H1 (cell line): ENCODE measurements around the gene MED12L. TPM values are rescaled to one million over a fixed set of nuclear protein-coding genes. Genes with fewer than 3 reads are reported as not detected.
A peak's percentile ranks its signal among the peaks of the same experiment; 100 is the strongest.

Source experiments
- CTCF ChIA-PET: fragments of 300-600 bp; sonication (Branson Sonifier 250); formaldehyde crosslinking; loops from one replicate; lab custom pipeline; 2021; ENCODE audit not compliant: partially characterized antibody; lab: Charles Lee
- POLR2A ChIA-PET: fragments of 300-600 bp; sonication (Branson Sonifier 250); formaldehyde crosslinking; loops from one replicate; lab custom pipeline; 2021; ENCODE audit warnings: inconsistent platforms; ENCODE audit not compliant: partially characterized antibody; lab: Charles Lee
- DNase-seq, 2 experiments: peaks; one replicate each; pipeline versions ENCODE4 v3.0.0 to v3.0.0-alpha.2; 2010 to 2022; ENCODE audit warnings: low spot score in 2 of 2, low read depth in 1 of 2, mixed read lengths in 1 of 2
- FAIRE-seq: peaks from 2 replicates; lab custom pipeline; 2011; peaks lifted over from hg19 to GRCh38; lab: Jason Lieb, UNC
- H2AFZ ChIP-seq: 2 replicates; pipeline ENCODE4 v1.8.1; 2012; ENCODE audit warnings: low read length, inconsistent platforms
- H2AK5ac ChIP-seq: 2 replicates; pipeline ENCODE4 v1.6.1; 2013; ENCODE audit warnings: low read depth, low read length
- H2BK120ac ChIP-seq: replicated peaks from 2 replicates; pipeline ENCODE3; 2013; ENCODE audit warnings: low read depth, low read length, inconsistent platforms
- H2BK12ac ChIP-seq: 2 replicates; pipeline ENCODE4 v1.6.1; 2013; ENCODE audit warnings: low read depth, low read length
- H2BK15ac ChIP-seq: 2 replicates; pipeline ENCODE4 v1.6.1; 2013; ENCODE audit warnings: low read length
- H2BK20ac ChIP-seq: 2 replicates; pipeline ENCODE4 v1.6.1; 2013; ENCODE audit warnings: low read length
- H2BK5ac ChIP-seq: 2 replicates; pipeline ENCODE4 v1.6.1; 2013; ENCODE audit warnings: low read depth, low read length
- H3K14ac ChIP-seq: 2 replicates; pipeline ENCODE4 v1.6.1; 2013; ENCODE audit warnings: inconsistent platforms; ENCODE audit not compliant: insufficient read length
- H3K18ac ChIP-seq: 2 replicates; pipeline ENCODE4 v1.6.1; 2013; ENCODE audit warnings: low read length; ENCODE audit errors: extremely low read depth
- H3K23ac ChIP-seq: 2 replicates; pipeline ENCODE4 v1.6.1; 2013; ENCODE audit warnings: inconsistent platforms; ENCODE audit not compliant: insufficient read length
- H3K23me2 ChIP-seq: 2 replicates; pipeline ENCODE4 v1.6.1; 2013; ENCODE audit warnings: low read depth, low read length
- H3K27ac ChIP-seq: 2 replicates; pipeline ENCODE4 v1.6.1; 2011; ENCODE audit warnings: low read depth, low read length, inconsistent platforms
- H3K27me3 ChIP-seq, 4 experiments: replicated peaks in 1 of 4; 1 replicate in 1 of 4; 2 replicates in 3 of 4; pipeline versions ENCODE4 v1.6.1 to v1.8.1; 2011 to 2013; ENCODE audit warnings: low read length in 3 of 4, mild to moderate bottlenecking in 3 of 4, inconsistent platforms in 2 of 4, mixed read lengths in 2 of 4, moderate library complexity in 1 of 4; ENCODE audit not compliant: control insufficient read depth in 3 of 4, insufficient read depth in 3 of 4; ENCODE audit errors: extremely low read depth in 1 of 4
- H3K36me3 ChIP-seq, 4 experiments: 2 replicates each; pipeline versions ENCODE4 v1.6.1 to v1.8.1; 2011 to 2013; ENCODE audit warnings: mild to moderate bottlenecking in 4 of 4, low read length in 3 of 4, moderate library complexity in 2 of 4, control low read depth in 1 of 4, inconsistent platforms in 1 of 4; ENCODE audit not compliant: insufficient read depth in 4 of 4, control insufficient read depth in 2 of 4
- H3K4ac ChIP-seq: replicated peaks from 2 replicates; pipeline ENCODE3; 2013; ENCODE audit warnings: low read length, low read depth, mixed read lengths, inconsistent platforms; ENCODE audit not compliant: insufficient read length
- H3K4me1 ChIP-seq, 4 experiments: replicated peaks in 1 of 4; 1 replicate in 1 of 4; 2 replicates in 3 of 4; pipeline versions ENCODE4 v1.6.1 to v1.8.1; 2011 to 2013; ENCODE audit warnings: low read length in 3 of 4, inconsistent platforms in 2 of 4, mixed read lengths in 1 of 4; ENCODE audit not compliant: insufficient read depth in 4 of 4, control insufficient read depth in 3 of 4
- H3K4me2 ChIP-seq, 2 experiments: 2 replicates each; pipeline versions ENCODE4 v1.6.1 to v1.8.1; 2011 to 2013; ENCODE audit warnings: low read depth in 2 of 2, low read length in 2 of 2, control low read depth in 1 of 2, inconsistent platforms in 1 of 2, mild to moderate bottlenecking in 1 of 2; ENCODE audit not compliant: insufficient read depth in 1 of 2
- H3K4me3 ChIP-seq, 4 experiments: fragments of 200-600, 300-600 bp in 1 of 4; sonication (generic), shearing (Covaris generic), sonication (Bioruptor Twin) in 1 of 4; 2 replicates each; pipeline versions ENCODE4 v1.5.1 to v1.8.1; 2011 to 2016; ENCODE audit warnings: low read length in 4 of 4, low read depth in 3 of 4, control low read depth in 2 of 4, inconsistent platforms in 2 of 4, mild to moderate bottlenecking in 2 of 4, mixed read lengths in 1 of 4, moderate library complexity in 1 of 4; ENCODE audit not compliant: insufficient read depth in 2 of 4; ENCODE audit errors: extremely low read depth in 1 of 4
- H3K56ac ChIP-seq: replicated peaks from 2 replicates; pipeline ENCODE3; 2013; ENCODE audit warnings: low read depth, mild to moderate bottlenecking, mixed read lengths, low read length, inconsistent platforms; ENCODE audit not compliant: insufficient read length
- H3K79me1 ChIP-seq: 2 replicates; pipeline ENCODE4 v1.6.1; 2013; ENCODE audit warnings: low read depth, low read length, control low read depth
- H3K79me2 ChIP-seq, 2 experiments: 2 replicates each; pipeline versions ENCODE4 v1.6.1 to v1.8.1; 2012 to 2013; ENCODE audit warnings: low read length in 2 of 2, mild to moderate bottlenecking in 2 of 2, inconsistent platforms in 1 of 2; ENCODE audit not compliant: insufficient read depth in 2 of 2, control insufficient read depth in 1 of 2
- H3K9ac ChIP-seq, 4 experiments: replicated peaks in 1 of 4; 1 replicate in 1 of 4; 2 replicates in 3 of 4; pipeline versions ENCODE4 v1.6.1 to v1.8.1; 2011 to 2013; ENCODE audit warnings: low read depth in 3 of 4, low read length in 3 of 4, control low read depth in 2 of 4, mild to moderate bottlenecking in 2 of 4, moderate library complexity in 2 of 4, inconsistent platforms in 1 of 4; ENCODE audit errors: extremely low read depth in 1 of 4
- H3K9me3 ChIP-seq, 2 experiments: 2 replicates each; pipeline versions ENCODE4 v1.6.1 to v1.8.1; 2012 to 2013; ENCODE audit warnings: mild to moderate bottlenecking in 2 of 2, moderate library complexity in 2 of 2, control low read depth in 1 of 2, inconsistent platforms in 1 of 2, low read depth in 1 of 2, low read length in 1 of 2, mixed read lengths in 1 of 2; ENCODE audit not compliant: insufficient read depth in 2 of 2
- H4K20me1 ChIP-seq, 2 experiments: replicated peaks in 1 of 2; 2 replicates each; pipeline versions ENCODE3 to v1.8.1; 2011 to 2013; ENCODE audit warnings: inconsistent platforms in 2 of 2, low read length in 2 of 2, mild to moderate bottlenecking in 1 of 2; ENCODE audit not compliant: insufficient read depth in 2 of 2, control insufficient read depth in 1 of 2
- H4K5ac ChIP-seq: 2 replicates; pipeline ENCODE4 v1.6.1; 2013; ENCODE audit warnings: low read length, low read depth, mixed read lengths, inconsistent platforms; ENCODE audit not compliant: insufficient read length
- H4K8ac ChIP-seq: 2 replicates; pipeline ENCODE4 v1.8.0; 2013; ENCODE audit warnings: mild to moderate bottlenecking, moderate library complexity, low read length, inconsistent platforms; ENCODE audit not compliant: insufficient read depth; ENCODE audit errors: extremely low read depth
- H4K91ac ChIP-seq: replicated peaks from 2 replicates; pipeline ENCODE3; 2013; ENCODE audit warnings: low read length, mixed read lengths, inconsistent platforms; ENCODE audit not compliant: insufficient read length
- JUND ChIP-seq: IDR thresholded peaks from 2 replicates; pipeline ENCODE4 v1.6.1; 2011; ENCODE audit warnings: mild to moderate bottlenecking, improper control_type of control experiment, low read length
- KDM1A ChIP-seq: fragments of 200-600, 300-600 bp; sonication (generic); IDR thresholded peaks from 2 replicates; pipeline ENCODE4 v1.7.1; 2016; ENCODE audit warnings: mild to moderate bottlenecking, low read length, borderline replicate concordance
- WGBS, 2 experiments: shearing (Covaris generic) in 1 of 2; methylation state at CpG; one replicate each; pipeline versions ENCODE4 v1.1.6 to v1.1.7; 2013 to 2015; ENCODE audit warnings: low lambda C conversion rate in 2 of 2, mixed read lengths in 2 of 2, inconsistent platforms in 1 of 2, low coverage in 1 of 2, missing lambda C conversion rate in 1 of 2; ENCODE audit not compliant: insufficient replicate concordance in 2 of 2, insufficient coverage in 1 of 2, insufficient read length in 1 of 2; ENCODE audit errors: extremely low coverage in 1 of 2, missing lambda C conversion rate in 1 of 2; 5-methylcytosine and 5-hydroxymethylcytosine counted together
- polyA plus RNA-seq, 7 experiments: library from polyadenylated mRNA; depleted of rRNA in 3 of 7; stranded (reverse) in 5 of 7; unstranded in 2 of 7; fragments of >200 nt in 5 of 7; fragments of 200-250 nt in 2 of 7; gene quantifications; 1 replicate in 5 of 7; 2 replicates in 1 of 7; 4 replicates in 1 of 7; pipeline versions ENCODE4 v1.2.1 to v1.2.3, GENCODE V29; 2011 to 2013; ENCODE audit warnings: missing spikeins in 2 of 7, mixed read lengths in 2 of 7
- total RNA-seq: library from RNA; stranded (reverse); fragmentation: NEBNext Ultra II Directional; extraction: Animal tissue kit (Norgen Biotek cat#: 25700); gene quantifications from 2 replicates; pipeline ENCODE4 v1.2.1, GENCODE V29; 2021

Gene MED12L
- total and polyA plus RNA-seq, 2 of the 8 experiments (the other 6 are each of a cell fraction or from before 2014, with no cell fraction given) = 3.6 to 26.2 TPM

DNA sequence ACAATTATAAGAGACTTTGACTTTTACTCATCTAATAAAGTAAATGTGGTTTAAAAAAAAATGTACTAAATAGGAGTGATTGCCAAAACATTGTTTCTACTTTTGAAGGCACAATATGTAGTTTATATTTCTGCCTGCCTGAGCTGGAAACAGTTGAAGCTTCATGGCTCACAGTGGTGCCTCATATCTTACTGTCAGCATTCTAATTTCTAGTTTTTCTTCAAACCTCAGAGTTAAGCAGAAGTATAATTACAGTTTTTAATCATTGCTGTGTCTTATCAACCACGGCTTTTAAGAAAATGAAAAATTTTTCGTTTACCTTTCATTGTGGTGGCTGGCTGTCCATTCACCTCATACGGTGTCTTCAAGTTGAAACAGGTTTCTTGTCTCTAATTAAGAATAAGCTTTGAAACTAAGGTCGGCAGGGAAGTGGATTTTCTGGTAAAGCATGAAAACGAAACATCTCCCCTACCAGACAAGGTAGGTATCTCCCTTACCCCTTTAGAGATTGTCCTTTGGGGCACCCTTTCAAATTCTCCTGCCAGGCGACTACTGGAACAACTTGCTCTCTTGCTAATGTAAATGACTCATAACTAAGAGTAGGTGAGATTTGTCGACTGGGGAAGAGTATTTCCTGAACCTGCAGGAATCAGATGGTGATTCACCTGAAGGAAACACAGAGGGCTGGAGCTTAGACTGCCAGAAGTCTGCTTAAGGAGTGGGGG is 231.0 kb downstream of the MED12L start, which contains the start of gene GPR87:
Gene GPR87, minus strand, starts transcription at position 554 of the 725 bp plus-strand sequence. CDS start 16,720 bp downstream, outside the sequence.
- Histone ChIP-seq H2AK5ac (no peak within 1 kb of the TSS), H3K4ac (no peak within 1 kb of the TSS), H2AFZ (no peak within 1 kb of the TSS), H3K79me2 (no peaks in the 10 kb centered on the region), H2BK12ac (no peak within 1 kb of the TSS), H3K23me2 (no peaks in the 10 kb centered on the region), H3K4me2 (no peak within 1 kb of the TSS; a peak in 1 of 4 replicates), H2BK20ac (no peak within 1 kb of the TSS), H3K23ac (no peak within 1 kb of the TSS), H3K4me3 (no peak within 1 kb of the TSS), H3K27me3 (no peaks in the 10 kb centered on the region), H2BK5ac (no peak within 1 kb of the TSS), H2BK15ac (no peak within 1 kb of the TSS), H3K56ac (no peak within 1 kb of the TSS), H4K8ac (no peak within 1 kb of the TSS), H3K79me1 (no peaks in the 10 kb centered on the region), H3K18ac (no peak within 1 kb of the TSS), H3K27ac (no peak within 1 kb of the TSS; the same call in 1 of the 2 replicates), H3K9me3 (no peaks in the 10 kb centered on the region), H3K14ac (no peak within 1 kb of the TSS), H3K9ac (no peak within 1 kb of the TSS), H4K5ac (no peak within 1 kb of the TSS), H4K20me1 (no peaks in the 10 kb centered on the region), H3K36me3 (no peaks in the 10 kb centered on the region), H3K4me1 (peaks cover 3 to 12% (median 6%) of the 10 kb centered on the region in 4 experiments; a peak in 4 of 7 replicates), H2BK120ac (no peak within 1 kb of the TSS), H4K91ac (no peak within 1 kb of the TSS)
- ChIA-PET CTCF (interaction anchor here (0.6 to 1.3 kb wide), 8 partner anchors 9 to 83 kb away, joined by 3 to 6 read pairs (median 3); no protein-coding TSS in a partner anchor), POLR2A (interaction anchor here (0.6 kb wide), 1 partner anchor 23 kb away, joined by 4 read pairs; no protein-coding TSS in a partner anchor)
- no peak for DNase-seq
- no peak for FAIRE-seq
- WGBS, 2 experiments = 72% methylated on average over 7 of the region's 7 CpGs; no CpG with 5 or more reads in 1 of the 2 experiments
- no peak for TF ChIP-seq KDM1A
- 0 out of 2 replicates have a peak, but pooled peaks have one; percentile 17 for TF ChIP-seq JUND
